Colonic mucosa (tissue), 4 donors: Measurements from ENCODE around the gene CCDC102A. TPM values are rescaled to one million over a fixed set of nuclear protein-coding genes. Genes with fewer than 3 reads are reported as not detected.

Experiments used
- DNase-seq: peaks from one replicate; pipeline ENCODE4 v3.0.0-alpha.2; 2020
- H3K27ac ChIP-seq: fragments of 200-600 bp; one replicate; pipeline ENCODE4 v1.8.0; 2021
- H3K27me3 ChIP-seq: fragments of 200-600 bp; one replicate; pipeline ENCODE4 v1.8.0; 2021
- H3K36me3 ChIP-seq: fragments of 200-600 bp; one replicate; pipeline ENCODE4 v1.8.0; 2021
- H3K4me1 ChIP-seq: fragments of 200-600 bp; one replicate; pipeline ENCODE4 v1.8.0; 2021; ENCODE audit warnings: mild to moderate bottlenecking
- H3K4me3 ChIP-seq: fragments of 200-600 bp; one replicate; pipeline ENCODE4 v1.8.0; 2021
- H3K9ac ChIP-seq, 2 donors: one replicate each; pipeline ENCODE4 v1.7.0; 2013; ENCODE audit warnings: control low read depth in 2 of 2, low read depth in 2 of 2, low read length in 2 of 2
- H3K9me3 ChIP-seq: fragments of 200-600 bp; one replicate; pipeline ENCODE4 v1.8.0; 2021
- intact Hi-C: fragments of 100-400 bp; cut with DNase I; formaldehyde crosslinking; loops from one replicate; pipeline ENCODE4 v1.14.1; 2022
- total RNA-seq, 2 donors: library from RNA; stranded (reverse); fragmentation: NEBNext Ultra II Directional in 1 of 2; extraction: Animal tissue kit (Norgen Biotek cat#: 25700) in 1 of 2; gene quantifications; one replicate each; pipeline ENCODE4 v1.2.1, GENCODE V29; 2021
- TF ChIP-seq, protein P1 (sequence below): fragments of 200-600 bp; IDR thresholded peaks from one replicate; pipeline ENCODE4 v1.8.0; 2022; ENCODE audit warnings: antibody characterized with exemption, mild to moderate bottlenecking
- donor health status: healthy.
- donor health status: DM: no; HTN: no; CAD: no.
- donor health status: DM: no; HTN: no; CAD: no.

The CCDC102A gene
- total RNA-seq, 2 donors from 2014 or later, result 1.9 to 2.5 TPM

DNA sequence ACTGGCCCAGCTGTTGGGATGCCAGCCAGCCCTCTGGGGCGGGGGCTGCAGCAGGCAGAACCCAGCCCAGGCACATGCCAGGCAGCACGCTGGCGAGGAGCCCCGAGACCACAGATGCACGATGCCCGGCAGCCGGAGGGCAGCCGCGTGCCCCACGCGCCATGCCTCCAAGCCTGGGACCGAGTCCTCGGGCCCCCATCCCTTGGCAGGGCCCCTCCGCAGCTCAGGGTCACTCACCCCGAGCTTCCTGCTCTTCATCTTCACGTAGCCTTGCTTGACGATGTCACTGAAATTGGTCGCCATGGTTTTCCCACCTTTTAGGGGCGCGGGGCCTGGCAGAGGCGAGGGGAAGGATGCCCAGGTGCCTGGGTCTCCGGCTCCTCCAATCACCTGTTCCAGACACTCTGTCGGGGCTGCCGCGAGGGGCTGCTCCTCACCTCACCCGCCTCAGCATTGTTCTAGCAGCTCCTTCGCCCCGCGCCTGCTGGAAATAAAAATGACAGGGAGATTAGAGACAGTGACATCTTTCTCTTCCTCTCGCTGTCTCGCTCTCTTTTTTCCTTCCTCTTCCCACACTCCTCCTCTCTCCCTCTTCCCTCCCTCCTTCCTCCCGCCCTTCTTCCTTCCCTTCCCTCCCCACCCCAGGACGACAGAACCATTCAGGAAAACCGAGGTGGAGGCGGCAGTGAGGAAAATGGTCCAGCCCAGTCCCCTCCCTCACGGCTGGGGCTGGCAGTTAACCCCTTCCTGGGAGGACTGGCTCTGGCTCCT is 57.0 kb downstream of the CCDC102A start:
- Histone ChIP-seq H3K36me3 (no peaks in the 10 kb centered on the region), H3K9ac (peak overlapping the region; percentile 48 to 73), H3K4me3 (peak overlapping the region; percentile 31), H3K27me3 (no peaks in the 10 kb centered on the region), H3K9me3 (no peaks in the 10 kb centered on the region), H3K4me1 (peaks cover 10% of the 10 kb centered on the region), H3K27ac (peak overlapping the region; percentile 92)
- peak; percentile 91 for DNase-seq
- intact Hi-C loops, result no loop called here
- TF ChIP-seq, protein P1, sequence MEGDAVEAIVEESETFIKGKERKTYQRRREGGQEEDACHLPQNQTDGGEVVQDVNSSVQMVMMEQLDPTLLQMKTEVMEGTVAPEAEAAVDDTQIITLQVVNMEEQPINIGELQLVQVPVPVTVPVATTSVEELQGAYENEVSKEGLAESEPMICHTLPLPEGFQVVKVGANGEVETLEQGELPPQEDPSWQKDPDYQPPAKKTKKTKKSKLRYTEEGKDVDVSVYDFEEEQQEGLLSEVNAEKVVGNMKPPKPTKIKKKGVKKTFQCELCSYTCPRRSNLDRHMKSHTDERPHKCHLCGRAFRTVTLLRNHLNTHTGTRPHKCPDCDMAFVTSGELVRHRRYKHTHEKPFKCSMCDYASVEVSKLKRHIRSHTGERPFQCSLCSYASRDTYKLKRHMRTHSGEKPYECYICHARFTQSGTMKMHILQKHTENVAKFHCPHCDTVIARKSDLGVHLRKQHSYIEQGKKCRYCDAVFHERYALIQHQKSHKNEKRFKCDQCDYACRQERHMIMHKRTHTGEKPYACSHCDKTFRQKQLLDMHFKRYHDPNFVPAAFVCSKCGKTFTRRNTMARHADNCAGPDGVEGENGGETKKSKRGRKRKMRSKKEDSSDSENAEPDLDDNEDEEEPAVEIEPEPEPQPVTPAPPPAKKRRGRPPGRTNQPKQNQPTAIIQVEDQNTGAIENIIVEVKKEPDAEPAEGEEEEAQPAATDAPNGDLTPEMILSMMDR, result no peak

DNA sequence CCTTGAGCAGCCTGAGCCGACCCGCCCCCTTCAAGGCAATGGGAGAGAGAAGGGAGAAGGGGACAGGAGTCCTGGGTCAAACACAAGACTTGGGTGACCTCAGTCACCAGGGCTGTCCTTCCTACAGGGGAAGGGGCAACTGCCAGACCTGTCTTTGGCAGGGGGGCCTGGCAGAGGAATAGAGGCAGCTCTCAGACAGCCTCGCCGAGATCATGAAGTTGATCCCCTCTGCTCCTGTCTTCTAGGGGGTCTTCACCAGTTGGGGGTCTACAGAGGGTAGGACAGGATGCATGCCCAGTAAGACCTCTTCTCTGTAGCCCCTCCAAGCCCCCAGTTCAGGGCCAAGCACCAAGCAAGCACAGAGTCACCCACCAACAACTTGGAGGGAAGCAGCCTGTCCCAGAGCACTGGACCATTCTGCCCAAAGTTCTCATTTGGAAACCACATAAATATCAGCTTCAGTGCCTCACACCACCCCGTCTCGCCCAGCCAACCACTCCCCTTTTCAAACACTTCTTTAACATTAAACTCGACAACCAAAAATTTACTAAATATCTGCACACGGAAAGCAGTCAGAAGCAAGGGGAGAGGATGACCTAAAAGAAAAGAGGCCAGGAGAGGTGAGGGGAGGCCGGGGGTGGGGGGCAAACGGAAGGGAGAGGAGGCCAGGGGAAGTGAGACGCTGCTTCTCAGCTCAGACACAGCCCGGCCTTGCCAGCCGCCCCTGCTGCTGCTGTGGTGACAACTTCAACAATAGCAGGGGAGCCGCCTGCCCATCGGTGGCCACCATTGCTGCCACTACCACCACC is 57.8 kb downstream of the CCDC102A start:
- Histone ChIP-seq H3K36me3 (no peaks in the 10 kb centered on the region), H3K4me1 (peaks cover 10% of the 10 kb centered on the region), H3K4me3 (peak overlapping the region; percentile 31), H3K27me3 (no peaks in the 10 kb centered on the region), H3K9ac (peak overlapping the region; percentile 48 to 73), H3K9me3 (no peaks in the 10 kb centered on the region), H3K27ac (no peak overlapping the region)
- DNase-seq, result no peak
- intact Hi-C loops, result no loop called here
- TF ChIP-seq, protein P1, result no peak

DNA sequence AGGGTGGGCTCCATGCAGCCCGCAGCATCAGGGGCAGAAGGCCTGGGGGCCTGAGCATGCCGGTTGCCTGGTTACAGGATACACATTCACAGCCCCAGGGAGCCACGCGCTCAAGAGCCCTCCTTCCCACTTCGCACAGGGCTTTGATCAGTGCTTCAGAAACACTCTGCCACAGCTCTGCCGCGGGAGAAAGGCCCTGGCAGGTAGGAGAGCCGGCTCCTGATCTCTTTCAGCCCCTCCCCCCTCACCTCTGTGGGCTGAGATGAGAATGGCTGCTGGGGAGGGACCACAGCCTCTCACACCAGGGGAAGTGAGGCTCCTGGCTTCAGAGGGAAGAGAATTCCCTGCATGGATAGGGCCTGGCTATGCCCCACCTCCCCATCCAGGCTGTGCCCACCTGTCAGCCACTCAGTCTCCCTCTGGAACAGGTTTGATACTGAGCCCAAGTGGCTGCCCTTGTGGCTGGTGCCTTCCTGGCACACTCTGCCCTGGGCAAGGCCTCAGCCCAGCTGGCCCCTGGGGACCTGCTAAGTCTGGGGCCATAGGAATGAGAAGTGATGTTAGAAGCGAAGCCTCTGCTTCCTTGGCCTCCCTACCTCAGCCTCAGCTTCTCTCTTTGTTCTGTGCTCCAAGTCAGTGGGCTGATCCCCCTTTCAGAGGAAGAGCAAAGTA is 58.7 kb downstream of the CCDC102A start:
- no peak for DNase-seq
- Histone ChIP-seq H3K9ac (peak overlapping the region in 1 of 2 donors; percentile 4), H3K9me3 (no peaks in the 10 kb centered on the region), H3K36me3 (no peaks in the 10 kb centered on the region), H3K4me1 (peaks cover 10% of the 10 kb centered on the region), H3K4me3 (no peak overlapping the region), H3K27me3 (no peaks in the 10 kb centered on the region), H3K27ac (no peak overlapping the region)
- TF ChIP-seq, protein P1, result no peak
- intact Hi-C loops, result no loop called here

DNA sequence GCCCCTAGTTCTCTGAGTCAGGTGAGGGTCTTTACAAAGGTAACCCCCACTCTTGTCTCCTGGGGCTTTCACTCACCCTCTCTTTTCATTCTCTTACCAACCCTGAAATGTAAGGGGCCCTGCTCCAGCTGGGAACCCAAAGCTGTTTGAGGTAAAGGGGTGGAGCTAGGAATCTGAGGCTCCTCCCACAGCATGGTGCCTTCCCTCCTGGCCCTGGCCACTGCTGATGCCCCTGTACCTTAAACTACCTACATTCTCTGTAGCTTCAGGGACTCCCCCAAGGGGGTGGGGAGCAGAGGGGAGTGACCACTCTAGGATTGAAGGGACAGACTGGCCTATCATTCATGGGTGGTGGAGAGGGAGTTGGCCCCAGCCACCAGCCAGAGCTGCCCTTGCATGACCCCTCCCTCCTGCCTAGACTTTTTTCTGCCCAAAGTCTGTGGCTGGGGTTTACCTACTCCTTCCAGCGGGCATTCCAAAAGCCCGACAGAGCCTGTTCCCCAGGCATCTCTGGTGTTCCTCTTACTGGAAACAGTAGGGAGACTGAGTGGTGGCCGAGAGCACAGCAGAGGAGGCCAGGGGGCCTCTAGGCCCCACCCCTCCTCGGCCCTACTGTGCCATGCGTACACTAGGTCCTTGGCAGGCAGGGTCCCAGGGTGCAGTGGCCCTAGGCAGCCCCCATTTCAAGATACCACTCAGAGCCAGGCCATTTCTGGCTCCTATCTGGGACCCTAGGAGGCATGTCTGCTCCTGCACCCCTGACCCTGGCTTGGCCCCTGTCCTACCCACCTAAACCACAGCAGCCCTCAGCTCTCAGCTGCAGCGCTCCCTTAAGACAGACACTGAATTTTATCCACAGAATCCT is 59.6 kb downstream of the CCDC102A start:
- Histone ChIP-seq H3K4me1 (peaks cover 10% of the 10 kb centered on the region), H3K9ac (peak overlapping the region in 1 of 2 donors; percentile 12), H3K4me3 (no peak overlapping the region), H3K27ac (no peak overlapping the region), H3K36me3 (no peaks in the 10 kb centered on the region), H3K27me3 (no peaks in the 10 kb centered on the region), H3K9me3 (no peaks in the 10 kb centered on the region)
- TF ChIP-seq, protein P1, result no peak
- intact Hi-C loops, result no loop called here
- no peak for DNase-seq
